Measurements from ENCODE around the gene HPS3. TPM values are rescaled to one million over a fixed set of nuclear protein-coding genes. Genes with fewer than 3 reads are reported as not detected.
A peak's percentile ranks its signal among the peaks of the same experiment; 100 is the strongest.

HPS3 gene
- total and polyA plus RNA-seq, 8 donors = 4.0 to 18.1 (median 7.9) TPM

DNA sequence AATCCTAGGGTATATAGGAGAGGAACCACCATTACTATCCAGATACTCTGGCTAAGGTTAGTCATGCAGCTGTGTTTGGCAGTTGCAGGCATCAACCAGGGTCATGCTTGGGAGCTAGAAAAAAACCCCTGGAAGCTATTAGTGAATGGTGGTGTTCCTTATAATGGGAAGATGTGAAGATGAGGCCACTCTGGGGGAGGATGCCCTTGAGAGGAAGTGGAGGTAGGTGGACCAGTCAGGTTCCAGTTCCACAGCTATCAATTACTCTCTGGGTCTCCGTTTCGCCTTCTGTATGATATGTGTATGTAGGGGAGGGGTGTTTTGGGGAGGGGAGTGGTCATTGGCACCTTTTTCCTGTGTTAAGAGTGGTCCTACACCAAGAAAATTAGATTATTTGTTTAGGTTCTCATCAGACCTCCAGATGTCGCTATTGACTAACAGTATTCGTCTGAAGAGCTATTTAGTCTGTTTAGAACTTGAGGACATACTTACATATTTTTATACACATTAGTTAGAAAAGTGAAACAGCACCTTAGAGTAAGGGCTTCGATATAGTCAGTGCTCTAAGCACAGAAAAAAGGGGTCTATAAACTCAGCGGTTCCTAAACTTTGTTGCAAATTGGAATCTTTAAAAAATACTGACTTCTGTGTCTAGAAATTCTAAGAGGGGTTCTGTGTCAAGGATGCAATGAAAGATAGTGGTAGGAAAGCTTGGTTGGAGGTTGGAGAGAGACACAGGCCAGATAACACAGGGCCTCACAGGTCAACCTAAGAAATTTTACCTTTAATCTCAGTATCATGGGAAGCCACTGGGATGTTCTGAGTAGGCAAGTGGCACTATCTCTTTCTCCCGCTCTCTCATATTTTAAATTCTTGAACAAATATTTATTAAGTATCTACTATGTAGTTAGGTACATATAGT lies 9.1 kb upstream of the HPS3 start:
- no peak overlapping the region for H3K27ac ChIP-seq
- no peaks in the 10 kb centered on the region for H3K4me1 ChIP-seq
- no peak overlapping the region for H3K4me3 ChIP-seq
- ATAC-seq = peak; percentile 68 to 92 (median 89)
- WGBS, 2 donors = 9 to 12% methylated on average over 7 of the region's 7 CpGs
- no peaks in the 10 kb centered on the region for H3K36me3 ChIP-seq
- intact Hi-C loops (cut with DNase I) = loop anchor here in 1 of 3 donors (10.0 kb wide), 1 partner anchor 144 kb away; no protein-coding TSS in a partner anchor
- TF ChIP-seq, protein P1, sequence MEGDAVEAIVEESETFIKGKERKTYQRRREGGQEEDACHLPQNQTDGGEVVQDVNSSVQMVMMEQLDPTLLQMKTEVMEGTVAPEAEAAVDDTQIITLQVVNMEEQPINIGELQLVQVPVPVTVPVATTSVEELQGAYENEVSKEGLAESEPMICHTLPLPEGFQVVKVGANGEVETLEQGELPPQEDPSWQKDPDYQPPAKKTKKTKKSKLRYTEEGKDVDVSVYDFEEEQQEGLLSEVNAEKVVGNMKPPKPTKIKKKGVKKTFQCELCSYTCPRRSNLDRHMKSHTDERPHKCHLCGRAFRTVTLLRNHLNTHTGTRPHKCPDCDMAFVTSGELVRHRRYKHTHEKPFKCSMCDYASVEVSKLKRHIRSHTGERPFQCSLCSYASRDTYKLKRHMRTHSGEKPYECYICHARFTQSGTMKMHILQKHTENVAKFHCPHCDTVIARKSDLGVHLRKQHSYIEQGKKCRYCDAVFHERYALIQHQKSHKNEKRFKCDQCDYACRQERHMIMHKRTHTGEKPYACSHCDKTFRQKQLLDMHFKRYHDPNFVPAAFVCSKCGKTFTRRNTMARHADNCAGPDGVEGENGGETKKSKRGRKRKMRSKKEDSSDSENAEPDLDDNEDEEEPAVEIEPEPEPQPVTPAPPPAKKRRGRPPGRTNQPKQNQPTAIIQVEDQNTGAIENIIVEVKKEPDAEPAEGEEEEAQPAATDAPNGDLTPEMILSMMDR (IDR thresholded peaks at IDR 0.05) = peak in 3 of 4 donors; percentile 28 to 32 (median 30)
- H3K27me3 ChIP-seq = no peaks in the 10 kb centered on the region
- H3K9me3 ChIP-seq = no peaks in the 10 kb centered on the region
- DNase-seq = no peak
- no peak for FAIRE-seq

DNA sequence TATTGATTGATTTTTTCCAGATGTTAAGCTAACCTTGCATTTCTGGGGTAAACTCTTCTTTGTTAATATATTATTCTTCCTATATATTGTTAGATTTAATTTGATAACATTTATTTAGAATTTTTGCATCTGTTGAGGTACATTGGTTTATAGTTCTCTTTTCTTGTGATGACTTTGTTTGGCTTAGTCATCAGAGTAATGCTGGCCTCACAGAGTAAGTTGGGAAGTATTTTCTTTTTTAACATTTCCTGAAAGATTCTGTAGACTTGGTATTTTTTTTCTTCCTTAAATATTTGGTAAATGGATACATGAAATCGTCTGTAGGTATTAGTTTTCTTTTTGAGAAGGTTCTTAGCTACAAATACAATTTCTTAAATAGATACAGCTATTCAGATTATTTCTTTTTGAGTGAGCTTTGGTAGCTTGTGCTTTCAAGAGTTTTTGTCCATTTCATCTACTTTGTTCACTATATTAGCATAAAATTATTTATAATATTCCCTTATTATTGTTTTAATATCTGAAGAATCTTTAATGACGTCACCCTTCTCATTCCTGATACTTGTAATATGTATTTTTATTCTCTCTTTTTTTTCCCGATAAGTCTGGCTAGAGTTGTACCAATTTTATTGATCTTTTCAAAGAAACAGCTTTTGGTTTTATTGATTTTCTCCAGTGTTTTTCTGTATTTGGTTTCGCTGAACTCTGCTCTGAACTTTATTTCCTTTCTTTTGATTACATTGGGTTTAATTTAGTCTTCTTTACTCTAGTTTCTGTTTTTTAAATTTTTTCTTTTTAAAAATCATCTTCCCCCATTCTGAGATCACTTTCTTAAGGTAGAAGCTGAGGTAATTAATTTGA lies 6.5 kb upstream of the HPS3 start:
- Histone ChIP-seq H3K4me3 (no peak overlapping the region), H3K36me3 (no peaks in the 10 kb centered on the region), H3K27me3 (no peaks in the 10 kb centered on the region), H3K9me3 (no peaks in the 10 kb centered on the region), H3K4me1 (no peaks in the 10 kb centered on the region), H3K27ac (no peak overlapping the region)
- 48 to 54% methylated on average over 4 of the region's 4 CpGs for WGBS, 2 donors
- intact Hi-C loops (cut with DNase I) = loop anchor here in 1 of 3 donors (10.0 kb wide), 1 partner anchor 142 kb away; no protein-coding TSS in a partner anchor
- peak; percentile 60 for FAIRE-seq
- ATAC-seq = no peak
- no peak for DNase-seq
- TF ChIP-seq, protein P1 (IDR thresholded peaks at IDR 0.05) = no peak

DNA sequence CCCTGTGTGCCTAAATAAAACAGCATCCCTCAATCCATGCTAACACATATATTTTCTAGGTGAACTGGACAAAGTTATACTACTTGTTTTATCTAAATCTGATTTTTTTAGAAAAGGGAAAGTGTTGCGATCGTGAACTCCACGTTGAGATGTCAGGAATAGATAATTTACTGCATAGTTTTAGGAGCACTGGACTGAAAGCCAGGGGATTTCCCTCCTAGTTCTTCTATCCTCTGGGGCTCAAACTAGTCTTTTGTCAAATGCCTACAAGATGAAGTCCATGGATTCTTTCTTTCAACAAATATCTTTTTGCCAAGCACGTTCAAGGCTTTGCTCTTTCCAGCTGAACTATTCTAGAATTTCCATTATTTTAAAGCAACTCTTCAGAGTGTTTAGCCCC lies 617 bp upstream of the HPS3 start:
- Histone ChIP-seq H3K4me3 (peak overlapping the region; percentile 70 to 89 (median 82)), H3K36me3 (no peaks in the 10 kb centered on the region), H3K27ac (peak overlapping the region in 3 of 4 donors; percentile 81 to 84 (median 81)), H3K4me1 (peaks cover 13 to 19% (median 17%) of the 10 kb centered on the region in 3 donors), H3K9me3 (no peaks in the 10 kb centered on the region), H3K27me3 (no peaks in the 10 kb centered on the region)
- TF ChIP-seq, protein P1 (IDR thresholded peaks at IDR 0.05) = no peak
- peak in 1 of 4 donors; percentile 10 for ATAC-seq
- intact Hi-C loops (cut with DNase I) = loop anchor here in 1 of 3 donors (10.0 kb wide), 1 partner anchor 136 kb away; no protein-coding TSS in a partner anchor
- FAIRE-seq = no peak
- no peak for DNase-seq
- WGBS, 2 donors = 2 to 5% methylated on average over 4 of the region's 4 CpGs

- 17 to 20% methylated on average over 4 of the region's 4 CpGs for WGBS, 2 donors
Observed at GRCh38 chr3:149131589-149131988, 2.2 kb downstream of the HPS3 start.

More at GRCh38 chr3:149131589-149131988, 2.2 kb downstream of the HPS3 start:
- ATAC-seq = no peak
- intact Hi-C loops (cut with DNase I) = no loop called here
- peaks cover 13 to 19% (median 17%) of the 10 kb centered on the region in 3 donors for H3K4me1 ChIP-seq
- no peak overlapping the region for H3K27ac ChIP-seq
- no peaks in the 10 kb centered on the region for H3K9me3 ChIP-seq
- no peaks in the 10 kb centered on the region for H3K36me3 ChIP-seq
- FAIRE-seq = no peak
- no peak overlapping the region for H3K4me3 ChIP-seq
- DNase-seq = no peak
- no peaks in the 10 kb centered on the region for H3K27me3 ChIP-seq
- TF ChIP-seq, protein P1 (IDR thresholded peaks at IDR 0.05) = no peak

Measured in pancreas (tissue), 10 donors.